ENCODE results near the gene ZDHHC13.
"Not testable (repeated sequence)": the region's sequence is repeated elsewhere in the genome, so short reads cannot be mapped to it uniquely, and the experiment has no call there.

ZDHHC13 gene

DNA sequence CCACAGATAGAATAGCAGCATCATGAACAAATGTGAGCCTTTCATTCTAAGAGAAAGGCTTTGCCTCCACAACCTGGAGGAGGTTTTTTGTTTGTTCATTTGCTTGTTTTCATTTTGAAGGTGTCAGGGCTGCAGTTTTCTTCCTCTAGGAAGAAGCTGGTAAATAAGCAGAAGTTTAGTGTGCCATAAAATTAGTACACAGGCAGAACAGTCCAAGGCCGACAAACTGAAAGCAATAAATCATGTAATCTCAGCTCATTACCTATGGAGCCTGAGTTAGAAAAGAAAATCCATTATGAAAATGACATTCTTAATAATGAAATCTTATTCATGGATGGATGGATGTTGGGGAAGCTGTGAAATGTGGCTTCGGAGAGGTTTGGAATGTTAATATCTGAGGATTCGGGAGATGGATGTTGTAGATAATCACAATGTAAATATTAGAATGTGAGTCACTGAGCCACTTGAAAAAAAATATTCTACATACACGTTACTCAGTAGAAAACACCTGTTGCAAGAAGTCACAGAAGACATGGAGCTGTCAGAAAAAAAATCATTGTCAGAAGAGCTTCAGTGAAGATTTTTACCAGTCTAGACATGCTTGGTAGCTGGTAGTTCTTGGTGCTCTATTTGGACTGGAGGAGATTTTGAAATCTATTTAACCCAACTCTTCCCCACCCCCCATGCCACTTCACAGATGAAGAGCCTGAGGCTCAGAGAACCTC is 15.0 kb upstream of the ZDHHC13 start:
- DNase-seq (ENCODE audit: low read depth) = no peak

DNA sequence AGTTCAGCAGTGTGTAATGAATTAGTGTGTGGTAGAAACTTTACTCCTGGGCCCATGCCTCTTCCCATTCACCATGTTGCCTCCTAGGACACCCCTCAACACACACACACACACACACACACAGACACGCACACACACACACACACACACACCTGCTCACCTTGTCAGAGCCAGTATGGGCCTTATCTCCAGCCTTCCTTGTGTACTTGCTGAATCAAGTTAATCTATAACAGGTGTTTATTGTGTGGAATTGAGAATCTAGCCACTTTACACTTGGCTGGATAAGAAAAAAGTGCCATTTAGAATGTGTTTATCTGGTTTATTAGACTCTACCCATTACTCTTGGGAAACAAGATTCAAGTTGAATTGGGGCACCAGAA is 14.5 kb upstream of the ZDHHC13 start:
- DNase-seq (ENCODE audit: low read depth) = no peak

DNA sequence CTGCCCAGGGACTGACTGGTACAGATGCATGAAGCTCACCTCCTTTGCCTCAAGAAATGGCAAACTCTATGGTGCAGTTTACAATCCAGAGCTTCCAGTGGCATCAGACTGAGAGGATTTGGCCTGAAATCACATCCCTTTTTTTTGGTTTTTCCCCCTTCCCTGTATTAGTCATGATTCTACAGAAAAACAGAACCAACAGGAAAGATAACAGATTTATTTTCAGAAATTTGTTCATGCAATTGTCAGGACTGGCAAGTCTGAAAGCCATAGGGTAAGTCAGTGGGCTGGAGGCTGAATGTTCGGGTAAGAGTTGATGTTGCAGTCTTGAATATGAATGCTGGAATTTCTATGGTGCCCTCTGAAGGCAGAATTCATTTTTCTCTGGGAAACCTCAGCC is 12.0 kb upstream of the ZDHHC13 start:
- DNase-seq (ENCODE audit: low read depth) = no peak

DNA sequence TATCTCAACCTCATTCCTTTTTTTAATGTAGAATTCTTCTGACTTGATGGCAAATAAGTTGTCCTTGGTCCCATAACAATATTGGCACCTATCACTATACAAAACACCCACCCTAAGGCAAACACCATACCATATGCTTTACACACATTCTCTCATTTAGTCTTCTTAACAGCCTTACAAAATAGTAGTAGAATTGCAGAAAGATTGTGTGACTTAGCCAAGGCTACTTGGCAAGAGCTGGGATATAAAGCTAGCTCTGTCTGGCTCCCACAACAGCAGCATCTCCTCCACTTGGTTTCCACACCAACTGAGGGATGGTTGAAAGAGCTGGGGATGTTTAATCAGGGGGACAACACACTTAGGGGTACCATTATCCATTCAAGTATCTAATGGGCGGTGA is 9.8 kb upstream of the ZDHHC13 start:
- DNase-seq (ENCODE audit: low read depth) = no peak

DNA sequence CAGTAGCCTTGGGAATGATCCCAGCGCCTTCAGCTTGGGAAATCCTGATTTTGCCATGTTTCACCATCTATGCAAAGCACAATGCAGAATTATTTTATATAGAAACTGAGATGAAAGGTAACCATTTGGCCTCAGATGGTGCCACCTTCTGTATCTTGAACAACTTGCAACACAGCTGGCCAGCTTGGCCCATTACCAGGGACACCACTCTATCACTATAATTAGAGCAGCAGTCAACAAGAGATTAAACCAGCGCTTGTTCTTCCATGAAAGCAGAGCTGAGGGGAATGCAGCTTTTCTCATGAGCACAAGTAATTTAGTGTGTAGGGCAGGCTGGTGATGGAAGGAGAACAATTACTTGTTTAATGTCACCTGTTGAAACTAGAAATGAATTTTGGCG is 6.7 kb upstream of the ZDHHC13 start:
- no peak for DNase-seq (ENCODE audit: low read depth)

DNA sequence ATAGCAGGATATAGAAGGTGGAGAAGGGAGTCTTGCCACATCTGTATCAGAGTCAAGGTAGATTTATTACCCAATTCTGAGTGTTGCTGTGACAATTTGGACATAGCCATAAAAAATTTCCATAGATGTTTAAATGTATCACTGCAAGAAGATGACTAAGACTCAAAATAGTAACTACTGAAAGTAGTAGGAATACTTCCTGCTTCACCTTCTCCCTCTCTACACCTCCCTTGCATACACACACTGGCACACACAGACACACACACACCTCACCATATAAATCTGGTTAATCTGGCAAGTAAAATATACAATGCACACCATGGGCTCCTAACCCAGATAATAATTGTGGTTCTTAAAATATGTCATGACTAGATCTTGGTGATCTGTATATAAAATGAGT is 5.2 kb upstream of the ZDHHC13 start:
- no peak for DNase-seq (ENCODE audit: low read depth)

DNA sequence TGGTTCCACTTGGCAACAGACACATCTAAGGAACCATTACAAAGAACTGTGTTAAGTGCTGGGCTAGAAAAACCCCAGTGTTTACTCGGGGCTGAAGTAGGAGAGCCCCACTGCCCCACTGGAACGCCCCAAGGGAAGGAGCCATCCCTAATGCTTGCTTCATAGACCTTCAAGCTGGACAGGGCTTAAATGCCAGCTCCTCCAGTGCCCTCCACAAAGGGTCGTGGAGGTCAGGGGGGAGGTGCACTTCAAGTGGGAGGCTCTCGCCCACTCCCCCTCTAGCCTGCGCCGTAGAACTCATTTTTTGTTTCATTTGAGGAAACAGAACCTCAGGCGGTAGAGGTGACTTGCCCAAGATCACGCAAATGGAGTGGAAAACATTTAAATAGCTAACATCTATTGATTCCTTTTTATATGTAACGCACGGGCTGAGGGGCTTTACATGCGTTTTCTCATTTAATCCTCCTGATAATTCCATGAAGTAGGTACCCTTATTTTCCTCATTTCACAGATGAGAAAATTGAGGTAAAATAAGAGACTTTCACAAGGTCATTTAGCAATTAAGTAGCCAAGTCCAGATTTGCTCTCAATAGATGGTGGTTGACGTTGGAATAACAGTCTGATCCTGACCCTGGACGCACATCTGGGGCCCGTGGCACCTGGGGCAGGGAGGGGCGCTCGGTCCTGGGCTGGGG is 545 bp upstream of the ZDHHC13 start:
- no peak for DNase-seq (ENCODE audit: low read depth)

DNA sequence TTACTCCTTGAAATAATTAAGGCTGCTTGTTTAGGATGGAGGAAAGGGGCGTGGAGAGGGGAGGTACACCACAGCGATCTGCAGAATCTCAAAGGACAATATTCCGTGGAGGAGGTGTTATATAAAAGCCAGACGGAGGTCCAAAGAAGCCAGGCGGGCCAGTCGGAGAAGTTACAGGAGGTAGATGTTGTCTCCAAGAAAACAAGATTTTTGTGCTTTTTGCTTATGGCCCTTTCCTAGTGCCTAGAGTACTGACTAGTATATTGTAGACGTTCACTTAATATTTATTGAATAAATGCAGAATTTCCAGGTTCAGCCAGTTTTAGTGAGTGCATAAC is 761 bp downstream of the ZDHHC13 start:
- no peak for DNase-seq (ENCODE audit: low read depth)

DNA sequence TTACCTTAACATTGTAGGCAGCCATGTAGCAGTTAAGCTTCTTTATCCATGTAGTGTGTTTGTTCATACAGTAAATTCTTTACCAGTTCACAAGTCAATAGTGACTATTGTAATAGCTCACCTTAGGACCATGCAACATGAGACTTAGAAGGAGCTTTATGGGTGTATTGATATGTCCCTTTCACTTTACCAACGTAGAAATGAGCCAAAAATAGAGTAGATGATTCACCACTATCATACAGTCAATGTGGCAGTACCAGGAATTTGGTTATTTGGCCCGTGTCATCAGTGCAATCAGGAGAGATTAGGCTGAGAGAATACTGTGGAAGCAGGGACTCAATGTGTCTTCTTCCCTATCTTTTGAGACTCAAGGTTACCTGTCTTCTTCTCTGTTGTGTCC is 4.7 kb downstream of the ZDHHC13 start:
- no peak for DNase-seq (ENCODE audit: low read depth)

DNA sequence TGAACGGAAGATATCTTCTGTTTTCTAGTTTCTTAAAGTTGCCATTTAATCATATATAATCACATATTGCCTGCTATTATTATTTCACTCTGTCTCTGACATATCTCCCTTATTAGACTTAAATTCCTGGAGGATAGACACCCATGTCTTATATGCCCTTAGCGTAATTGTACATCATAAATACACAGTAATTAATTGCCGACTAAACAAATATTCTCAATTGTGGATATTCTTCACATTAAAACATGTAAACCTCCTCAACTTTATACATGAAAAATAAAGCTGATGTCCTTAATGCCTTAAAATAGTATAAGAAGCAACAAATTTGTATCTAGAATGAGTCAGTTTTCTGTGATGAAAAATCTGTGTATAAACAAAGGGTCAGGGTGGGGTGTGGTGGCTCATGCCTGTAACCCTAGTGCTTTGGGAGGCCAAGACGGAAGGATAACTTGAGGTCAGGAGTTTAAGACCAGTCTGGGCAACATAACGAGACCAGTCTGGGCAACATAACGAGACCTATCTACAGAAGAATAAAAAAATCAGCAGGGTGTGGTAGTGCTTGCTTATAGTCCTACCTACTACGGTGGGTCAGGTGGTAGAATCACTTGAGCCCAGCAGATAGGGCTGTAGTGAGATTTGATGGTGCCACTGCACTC is 6.1 kb downstream of the ZDHHC13 start:
- DNase-seq (ENCODE audit: low read depth) = no peak

DNA sequence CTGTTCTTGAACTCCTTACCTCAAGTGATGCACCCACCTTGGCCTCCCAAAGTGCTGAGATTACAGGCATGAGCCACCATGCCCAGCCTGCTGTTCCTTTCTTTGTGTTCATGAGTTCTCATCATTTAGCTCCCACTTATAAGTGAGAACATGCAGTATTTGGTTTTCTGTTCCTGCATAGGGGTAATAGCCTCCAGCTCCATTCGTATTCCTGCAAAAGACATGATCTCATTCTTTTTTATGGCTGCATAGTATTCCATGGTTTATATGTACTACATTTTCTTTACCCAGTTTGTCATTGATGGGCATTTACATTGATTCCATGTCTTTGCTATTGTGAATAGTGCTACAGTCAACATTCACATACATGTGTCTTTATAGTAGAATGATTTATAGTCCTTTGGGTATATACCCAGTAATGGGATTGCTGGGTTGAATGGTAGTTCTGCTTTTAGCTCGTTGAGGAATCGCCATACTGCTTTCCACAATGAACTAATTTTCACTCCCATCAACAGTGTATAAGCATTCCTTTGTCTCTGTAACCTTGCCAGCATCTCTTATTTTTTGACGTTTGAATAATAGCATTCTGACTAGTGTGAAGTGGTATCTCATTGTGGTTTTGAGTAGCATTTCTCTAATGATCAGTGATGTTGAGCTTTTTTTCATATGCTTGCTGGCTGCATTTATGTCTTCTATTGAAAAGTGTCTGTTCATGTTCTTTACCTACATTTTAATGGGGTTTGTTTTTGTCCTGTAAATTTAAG is 9.8 kb downstream of the ZDHHC13 start:
- DNase-seq (ENCODE audit: low read depth) = not testable (repeated sequence)

DNA sequence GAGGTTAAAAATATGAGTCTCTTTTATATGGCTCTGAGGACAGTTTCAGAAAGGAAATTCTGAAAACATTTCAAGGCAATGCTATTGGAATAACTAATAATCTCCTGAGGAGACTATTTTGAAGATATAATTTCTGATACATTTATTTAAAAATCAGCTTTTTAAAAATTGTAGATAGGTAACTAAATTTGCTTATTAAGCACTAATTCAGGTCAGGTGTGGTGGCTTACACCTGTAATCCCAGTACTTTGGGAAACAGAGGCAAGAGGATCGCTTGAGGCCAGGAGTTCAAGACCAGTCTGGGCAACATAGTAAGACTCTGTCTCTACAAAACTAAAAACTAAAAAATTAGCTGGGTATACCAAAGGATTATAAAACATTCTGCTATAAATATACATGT is 17.0 kb downstream of the ZDHHC13 start:
- no peak for DNase-seq (ENCODE audit: low read depth)

DNA sequence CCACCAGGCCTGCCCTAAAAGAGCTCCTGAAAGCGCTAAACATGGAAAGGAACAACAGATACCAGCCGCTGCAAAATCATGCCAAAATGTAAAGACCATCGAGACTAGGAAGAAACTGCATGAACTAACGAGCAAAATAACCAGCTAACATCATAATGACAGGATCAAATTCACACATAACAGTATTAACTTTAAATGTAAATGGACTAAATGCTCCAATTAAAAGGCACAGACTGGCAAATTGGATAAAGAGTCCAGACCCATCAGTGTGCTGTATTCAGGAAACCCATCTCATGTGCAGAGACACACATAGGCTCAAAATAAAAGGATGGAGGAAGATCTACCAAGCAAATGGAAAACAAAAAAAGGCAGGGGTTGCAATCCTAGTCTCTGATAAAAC is 19.9 kb downstream of the ZDHHC13 start:
- DNase-seq (ENCODE audit: low read depth) = not testable (repeated sequence)

DNA sequence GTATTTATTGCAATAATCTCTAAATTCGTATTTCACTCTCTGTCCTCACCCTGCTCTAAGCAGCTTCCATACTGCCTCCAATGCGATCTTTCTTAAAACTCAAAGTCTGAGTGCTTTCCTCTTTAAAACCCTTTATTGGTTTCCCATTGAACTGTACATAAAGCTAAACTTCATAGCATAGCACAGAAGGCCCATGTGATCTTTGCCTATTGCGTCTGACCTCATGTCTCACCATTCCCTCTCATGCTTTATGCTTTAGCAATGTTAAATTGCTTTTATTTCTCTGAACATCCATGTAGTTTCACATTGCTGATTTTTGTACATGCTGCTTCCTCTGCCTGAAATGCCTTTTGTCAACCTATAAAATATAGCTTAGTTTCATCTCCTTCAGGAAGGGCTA is 28.4 kb downstream of the ZDHHC13 start:
- no peak for DNase-seq (ENCODE audit: low read depth)

DNA sequence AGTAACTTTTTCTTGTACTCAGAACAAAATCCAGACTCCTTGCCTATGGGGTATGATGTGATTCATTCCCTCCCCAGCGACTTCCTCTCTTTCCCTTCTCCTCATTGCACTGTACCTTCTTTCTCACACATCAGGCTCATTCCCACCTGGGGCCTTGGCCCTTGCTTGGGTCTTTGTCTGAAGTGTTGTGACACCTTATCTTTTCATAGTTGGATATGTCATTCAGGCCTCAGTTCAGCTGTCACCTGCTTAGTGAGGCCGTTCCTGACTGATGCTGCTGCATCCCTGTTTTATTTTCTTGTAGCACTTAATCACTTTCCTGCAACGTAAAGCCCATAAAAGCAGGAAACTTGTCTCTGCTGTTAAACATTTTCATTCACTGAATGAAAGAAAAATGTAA is 39.9 kb downstream of the ZDHHC13 start:
- DNase-seq (ENCODE audit: low read depth) = no peak

DNA sequence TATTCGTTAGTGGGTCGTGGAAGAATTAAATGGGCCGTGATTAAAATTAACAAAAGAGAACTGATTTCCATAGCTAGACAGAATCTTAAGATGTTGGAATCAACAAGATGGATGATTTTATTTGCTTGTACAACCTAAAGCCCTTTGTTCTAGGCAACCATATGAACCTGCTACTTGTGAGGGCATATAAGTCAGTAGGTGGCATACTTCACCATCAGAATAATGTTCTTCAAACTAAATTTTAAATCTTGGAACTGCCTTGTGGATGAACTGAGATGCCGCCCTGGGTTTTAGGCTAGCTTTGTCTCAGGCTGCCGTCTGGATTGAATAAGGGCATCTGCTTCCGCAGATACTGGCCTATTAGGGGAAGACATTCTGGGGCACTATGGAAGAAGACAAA is 43.9 kb downstream of the ZDHHC13 start:
- DNase-seq (ENCODE audit: low read depth) = no peak

DNA sequence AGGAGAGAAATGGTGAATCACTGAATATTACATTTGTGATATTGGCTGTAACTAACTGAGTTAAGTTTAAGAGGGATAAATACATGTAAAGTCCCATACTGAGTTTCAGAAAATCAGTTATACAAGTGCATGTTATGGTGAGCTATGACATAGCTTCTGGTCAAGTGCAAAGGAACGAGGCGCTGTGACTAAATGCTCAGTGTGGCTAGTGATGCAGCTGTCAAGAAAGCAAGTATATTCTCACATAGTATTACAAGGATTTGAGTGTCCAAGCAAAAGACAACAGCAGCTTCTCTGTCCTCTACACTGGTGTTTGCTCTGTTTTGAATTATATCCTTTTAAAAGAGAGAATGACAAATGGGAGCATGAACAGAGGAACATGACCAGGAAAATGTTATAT is 44.7 kb downstream of the ZDHHC13 start:
- DNase-seq (ENCODE audit: low read depth) = no peak

DNA sequence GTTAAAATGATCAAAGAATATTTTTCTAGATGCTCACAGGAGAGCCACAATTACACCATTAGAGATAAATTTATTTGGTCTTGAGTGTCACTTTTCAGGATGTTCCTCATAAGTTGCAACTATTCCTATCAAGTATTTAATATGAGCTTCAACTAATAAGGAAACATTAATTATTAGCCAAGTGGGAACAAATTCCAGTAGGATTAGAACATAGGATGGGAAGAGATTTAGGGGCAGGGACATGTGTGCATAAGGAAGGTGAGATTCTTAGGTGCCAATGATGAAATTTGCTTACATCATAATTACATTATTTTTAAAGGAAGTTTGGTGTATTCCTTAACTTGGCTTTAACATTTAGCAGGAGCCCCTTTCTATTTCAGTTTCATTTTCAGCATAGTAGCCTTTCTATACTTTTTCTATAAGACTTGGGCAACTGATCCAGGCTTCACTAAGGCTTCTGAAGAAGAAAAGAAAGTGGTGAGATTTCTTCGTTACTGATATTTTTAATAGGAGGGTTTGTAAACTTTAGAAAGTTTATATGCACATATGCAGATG is 46.1 kb downstream of the ZDHHC13 start:
- DNase-seq (ENCODE audit: low read depth) = no peak

DNA sequence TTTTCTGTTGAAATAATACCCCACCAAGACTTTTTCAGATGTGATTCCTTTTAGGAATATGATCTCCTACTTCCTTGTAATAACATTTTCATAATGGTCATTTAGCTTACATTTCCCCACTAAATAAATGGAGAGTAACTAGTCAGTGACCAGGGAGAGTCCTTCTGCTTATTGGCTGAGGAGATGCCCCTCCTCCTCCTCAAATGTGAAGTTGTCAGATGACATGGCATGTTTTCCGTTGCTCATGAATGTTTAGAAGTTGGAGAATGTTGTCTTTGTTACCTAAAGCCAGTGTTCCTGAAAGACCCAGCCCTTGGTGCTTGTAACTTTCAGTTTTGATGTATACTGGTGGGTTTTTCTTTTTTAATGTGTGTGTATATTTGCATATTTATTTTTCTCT is 46.6 kb downstream of the ZDHHC13 start:
- DNase-seq (ENCODE audit: low read depth) = no peak

DNA sequence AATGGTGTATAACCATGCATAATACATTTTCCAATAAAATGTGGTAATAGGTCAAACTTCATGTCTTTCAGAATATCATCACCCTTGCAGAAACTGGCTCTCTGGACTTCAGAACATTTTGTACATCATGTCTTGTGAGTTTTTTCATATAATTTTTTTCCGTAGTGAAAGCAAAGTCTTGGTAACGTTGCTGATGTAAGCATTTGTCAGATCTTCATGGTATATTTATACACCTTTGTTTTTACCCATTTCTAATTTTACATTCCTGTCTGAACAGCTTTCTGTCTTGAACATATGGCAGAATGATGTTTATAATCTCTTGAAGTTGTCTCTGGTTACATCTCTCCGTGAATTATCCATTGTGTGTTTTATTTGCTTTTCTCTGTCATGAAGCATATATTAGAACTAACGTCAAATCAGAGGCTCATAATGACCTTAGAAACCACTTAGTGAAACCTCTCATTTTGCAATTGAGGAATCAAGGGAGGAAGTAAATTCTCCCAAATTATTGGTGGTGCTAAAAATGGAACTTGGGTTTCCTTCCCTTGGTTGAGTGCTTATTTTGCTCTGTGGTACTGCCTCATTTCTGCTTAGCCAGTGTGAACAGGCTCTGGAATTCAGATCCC is 47.4 kb downstream of the ZDHHC13 start:
- DNase-seq (ENCODE audit: low read depth) = no peak

DNA sequence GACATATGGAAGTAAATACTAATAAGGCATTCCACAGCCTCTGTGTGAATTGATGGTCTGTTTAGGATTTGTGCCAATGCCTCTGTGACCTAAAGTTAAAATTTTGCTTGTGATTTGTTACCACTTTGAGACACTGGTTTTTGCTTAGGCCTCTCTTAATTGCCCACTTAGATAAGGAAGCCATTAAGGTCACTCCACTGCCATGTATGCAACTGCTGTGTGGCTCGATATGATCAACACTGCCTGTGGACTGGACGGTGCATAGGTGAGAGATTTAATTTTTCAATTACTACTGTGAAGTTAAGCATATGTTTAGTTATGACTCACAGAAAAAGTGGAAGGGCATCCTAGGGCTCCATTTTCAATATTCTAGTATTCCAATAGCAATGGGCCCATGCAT is 47.9 kb downstream of the ZDHHC13 start:
- DNase-seq (ENCODE audit: low read depth) = no peak

DNA sequence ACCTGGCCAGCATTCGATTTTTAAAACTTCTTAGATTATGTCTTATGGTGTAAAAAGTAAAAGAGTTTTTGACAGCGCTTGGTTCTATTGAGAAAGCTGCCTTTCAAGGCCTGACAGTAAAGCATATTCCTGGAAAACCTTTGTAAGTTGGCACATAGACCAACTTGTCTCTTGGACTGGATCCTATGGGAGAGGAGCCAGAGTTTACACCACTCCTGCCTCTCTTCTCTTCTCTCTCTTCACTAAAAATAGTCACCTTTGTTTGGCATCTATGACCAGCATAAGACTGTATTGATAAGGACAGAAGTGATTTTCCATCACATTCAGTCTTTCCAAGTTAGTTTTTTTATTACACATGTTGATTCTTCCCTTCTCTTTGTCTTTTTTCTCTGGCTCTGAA is 51.1 kb downstream of the ZDHHC13 start:
- DNase-seq (ENCODE audit: low read depth) = no peak
